ENCODE measurements around the gene KRT27. TPM values are rescaled to one million over a fixed set of nuclear protein-coding genes. Genes with fewer than 3 reads are reported as not detected.

The KRT27 gene
- total RNA-seq (under 1 TPM; 0.14 to 0.71 TPM), polyA plus RNA-seq (1 to 10 TPM in 1 of 2 donors, under 1 TPM in 1; 0.39 to 1.5 TPM)
- long read RNA-seq, donor 1 = 0 reads
- long read RNA-seq, donor 2 = 0 reads
- long read RNA-seq, donor 3 = 0 reads
- long read RNA-seq, donor 4 = 0 reads
- long read RNA-seq, donor 5 = 0 reads

- no peaks in the 10 kb centered on the region for H3K9me3 ChIP-seq (ENCODE audit: control insufficient read depth in 4 of 4, insufficient read depth in 3 of 4, low read length in 3 of 4)
- TF ChIP-seq CTCF (IDR thresholded peaks at IDR 0.05; ENCODE audit: control extremely low read depth, extremely low read depth) = no peak
- WGBS, 2 donors = 96 to 98% methylated on average over 4 of the region's 4 CpGs
- H3K9ac ChIP-seq (ENCODE audit: insufficient read depth in 1 of 2, low read length in 2 of 2) = no peak within 1 kb of the TSS
- H3K4me3 ChIP-seq = no peak within 1 kb of the TSS
- ATAC-seq (ENCODE audit: insufficient read depth, low FRiP score) (no peak), DNase-seq (no peak)
- no peak within 1 kb of the TSS for H3K27ac ChIP-seq (ENCODE audit: low read depth in 1 of 2, low read length in 1 of 2)
- H3K27me3 ChIP-seq (ENCODE audit: control insufficient read depth in 3 of 3, insufficient read depth in 3 of 3, low read length in 2 of 3) = peaks cover 0 to 16% (median 4%) of the 10 kb centered on the region in 3 donors
- no peaks in the 10 kb centered on the region for H3K36me3 ChIP-seq (ENCODE audit: control insufficient read depth in 4 of 4, insufficient read depth in 4 of 4, low read length in 4 of 4)
- peaks cover 0 to 7% (median 0%) of the 10 kb centered on the region in 5 donors for H3K4me1 ChIP-seq (ENCODE audit: control insufficient read depth in 5 of 5, insufficient read depth in 5 of 5, low read length in 5 of 5)
Observed at GRCh38 chr17:40782450-40782849, at the start of gene KRT27. Gene KRT27 (minus strand): TSS chr17:40782550. CDS start chr17:40782493, 57 bp downstream.

GRCh38 chr17:40830085-40830776, 47.9 kb upstream of the KRT27 start:
- Histone ChIP-seq H3K27me3 (ENCODE audit: control insufficient read depth in 3 of 3, insufficient read depth in 3 of 3, low read length in 2 of 3) (no peaks in the 10 kb centered on the region), H3K27ac (ENCODE audit: low read depth in 1 of 2, low read length in 1 of 2) (no peak overlapping the region), H3K9me3 (ENCODE audit: control insufficient read depth in 4 of 4, insufficient read depth in 3 of 4, low read length in 3 of 4) (no peaks in the 10 kb centered on the region), H3K4me3 (no peak overlapping the region), H3K4me1 (ENCODE audit: control insufficient read depth in 5 of 5, insufficient read depth in 5 of 5, low read length in 5 of 5) (peaks cover 0 to 2% (median 0%) of the 10 kb centered on the region in 5 donors), H3K36me3 (ENCODE audit: control insufficient read depth in 4 of 4, insufficient read depth in 4 of 4, low read length in 4 of 4) (peaks cover 0 to 5% (median 2%) of the 10 kb centered on the region in 4 donors), H3K9ac (ENCODE audit: insufficient read depth in 1 of 2, low read length in 2 of 2) (no peak overlapping the region)
- 91% methylated on average over 2 of the region's 2 CpGs for WGBS, 2 donors
- DNase-seq (no peak), ATAC-seq (ENCODE audit: insufficient read depth, low FRiP score) (no peak)
- no peak for TF ChIP-seq CTCF (IDR thresholded peaks at IDR 0.05; ENCODE audit: control extremely low read depth, extremely low read depth)

GRCh38 chr17:40828454-40829044, 46.2 kb upstream of the KRT27 start:
- no peak overlapping the region for H3K9ac ChIP-seq (ENCODE audit: insufficient read depth in 1 of 2, low read length in 2 of 2)
- H3K9me3 ChIP-seq (ENCODE audit: control insufficient read depth in 4 of 4, insufficient read depth in 3 of 4, low read length in 3 of 4) = no peaks in the 10 kb centered on the region
- H3K27me3 ChIP-seq (ENCODE audit: control insufficient read depth in 3 of 3, insufficient read depth in 3 of 3, low read length in 2 of 3) = no peaks in the 10 kb centered on the region
- peaks cover 0 to 2% (median 0%) of the 10 kb centered on the region in 5 donors for H3K4me1 ChIP-seq (ENCODE audit: control insufficient read depth in 5 of 5, insufficient read depth in 5 of 5, low read length in 5 of 5)
- DNase-seq (no peak), ATAC-seq (ENCODE audit: insufficient read depth, low FRiP score) (no peak)
- H3K36me3 ChIP-seq (ENCODE audit: control insufficient read depth in 4 of 4, insufficient read depth in 4 of 4, low read length in 4 of 4) = no peaks in the 10 kb centered on the region
- 82 to 95% methylated on average over 4 of the region's 4 CpGs for WGBS, 2 donors
- H3K4me3 ChIP-seq = no peak overlapping the region
- TF ChIP-seq CTCF (IDR thresholded peaks at IDR 0.05; ENCODE audit: control extremely low read depth, extremely low read depth) = no peak
- H3K27ac ChIP-seq (ENCODE audit: low read depth in 1 of 2, low read length in 1 of 2) = peak overlapping the region in 1 of 2 donors; percentile 56
